ENCODE measurements around the gene EFCAB7. TPM values are rescaled to one million over a fixed set of nuclear protein-coding genes. Genes with fewer than 3 reads are reported as not detected.

The EFCAB7 gene
- total RNA-seq, 1 experiment from 2014 or later = 3.0 TPM

- no peak overlapping the region for H2AK5ac ChIP-seq (ENCODE audit: insufficient read length, low read length)
- no peak overlapping the region for H3K9ac ChIP-seq (ENCODE audit: extremely low read depth, insufficient read length, low read length)
- H3K27me3 ChIP-seq (ENCODE audit: insufficient read depth, low read length) = no peaks in the 10 kb centered on the region
- H2BK120ac ChIP-seq (ENCODE audit: low read depth, low read length, poor library complexity, severe bottlenecking) = no peak overlapping the region
- H3K23me2 ChIP-seq (ENCODE audit: insufficient read length, low read depth, low read length, poor library complexity, severe bottlenecking) = no peaks in the 10 kb centered on the region
- Mint-ChIP-seq H3K27ac (no peak overlapping the region; a peak in 1 of 7 replicates), H3K36me3 (ENCODE audit: insufficient read depth in 1 of 3, low read depth in 3 of 3) (peaks cover 3 to 17% (median 3%) of the 10 kb centered on the region in 3 experiments; a peak in 4 of 7 replicates), H3K4me1 (peaks cover 15 to 18% of the 10 kb centered on the region in 2 experiments), H3K27me3 (ENCODE audit: low read depth) (no peaks in the 10 kb centered on the region), H3K4me3 (no peak overlapping the region), H3K9me3 (peaks cover 3 to 7% of the 10 kb centered on the region in 2 experiments; a peak in 4 of 5 replicates)
- no peak for DNase-seq
- no peaks in the 10 kb centered on the region for H3K79me2 ChIP-seq (ENCODE audit: insufficient read depth, low read length)
- no peak overlapping the region for H3K4ac ChIP-seq (ENCODE audit: low read depth, low read length)
- no peak overlapping the region for H2BK12ac ChIP-seq (ENCODE audit: insufficient read length, low read depth, low read length)
- H2BK15ac ChIP-seq (ENCODE audit: low read depth, low read length) = no peak overlapping the region
- no peak overlapping the region for H2AFZ ChIP-seq (ENCODE audit: low read length)
- H3K56ac ChIP-seq (ENCODE audit: insufficient read length, low read depth, low read length) = no peak overlapping the region
- H4K20me1 ChIP-seq (ENCODE audit: control insufficient read depth, insufficient read depth, insufficient read length) = no peaks in the 10 kb centered on the region
- H4K8ac ChIP-seq (replicated peaks; ENCODE audit: insufficient read length, low read depth, low read length) = no peak overlapping the region
- no peak for TF ChIP-seq CTCF (conservative IDR thresholded peaks at IDR 0.05)
- no peak overlapping the region for H3T11ph ChIP-seq (ENCODE audit: low read length)
- H3K4me1 ChIP-seq (ENCODE audit: insufficient read depth, low read length) = peaks cover 2% of the 10 kb centered on the region; the same call in 1 of the 2 replicates
- no peaks in the 10 kb centered on the region for H3K9me3 ChIP-seq (ENCODE audit: control insufficient read depth, low read depth, low read length)
- WGBS (ENCODE audit: extremely low coverage, insufficient read length, low lambda C conversion rate) = no CpG with 5 or more reads among the region's 4 CpGs
- H2BK5ac ChIP-seq (ENCODE audit: insufficient read length, low read length) = no peak overlapping the region
- no peak overlapping the region for H3K14ac ChIP-seq (ENCODE audit: insufficient read depth, low read length)
- H3K79me1 ChIP-seq (ENCODE audit: insufficient read depth, low read depth, low read length, poor library complexity, severe bottlenecking) = no peaks in the 10 kb centered on the region
- no peak overlapping the region for H3K18ac ChIP-seq (ENCODE audit: insufficient read length, low read depth, low read length)
- no peak overlapping the region for H3K27ac ChIP-seq (ENCODE audit: insufficient read length, low read depth, low read length)
- no peak overlapping the region for H3K4me2 ChIP-seq (ENCODE audit: insufficient read depth, insufficient read length, low read length)
- H3K23ac ChIP-seq (ENCODE audit: insufficient read length, low read depth, low read length) = no peak overlapping the region
- H4K91ac ChIP-seq (ENCODE audit: insufficient read length, low read depth, low read length) = no peak overlapping the region
- H4K5ac ChIP-seq (ENCODE audit: insufficient read length, low read depth, low read length) = no peak overlapping the region
- no peak overlapping the region for H2BK20ac ChIP-seq (ENCODE audit: low read depth, low read length, poor library complexity, severe bottlenecking)
These were observed 45.7 kb downstream of the EFCAB7 start for GRCh38 chr1:63569068-63569467.
